GM20431 (cell line): Measurements from ENCODE around the gene TXNRD2.
"Not testable (repeated sequence)": the region's sequence is repeated elsewhere in the genome, so short reads cannot be mapped to it uniquely, and the experiment has no call there.

Experiments
- in situ Hi-C: fragments of 300-500 bp; cut with MseI, MboI; formaldehyde crosslinking; loops from one replicate; pipeline ENCODE4 v1.15.0; 2020; ENCODE audit warnings: low sequenced_read_pairs; ENCODE audit not compliant: unreplicated experiment

Gene TXNRD2

GRCh38 chr22:19911540-19912270, 29.9 kb downstream of the TXNRD2 start:
- in situ Hi-C loops = loop anchor here (5.0 kb wide), 1 partner anchor 179 kb away; no protein-coding TSS in a partner anchor

- in situ Hi-C loops = loop anchor here (5.0 kb wide), 1 partner anchor 178 kb away; no protein-coding TSS in a partner anchor
Measured at GRCh38 chr22:19910180-19910744, 31.4 kb downstream of the TXNRD2 start.

GRCh38 chr22:19909350-19910179, 32.1 kb downstream of the TXNRD2 start:
- in situ Hi-C loops = loop anchor here (5.0 kb wide), 1 partner anchor 177 kb away; no protein-coding TSS in a partner anchor

- in situ Hi-C loops = not testable (repeated sequence)
Measured at GRCh38 chr22:19907902-19908301, 33.7 kb downstream of the TXNRD2 start.

- in situ Hi-C loops = not testable (repeated sequence)
Measured at GRCh38 chr22:19906864-19907263, 34.8 kb downstream of the TXNRD2 start.

GRCh38 chr22:19905347-19906276, 36.0 kb downstream of the TXNRD2 start:
- in situ Hi-C loops = no loop called here

GRCh38 chr22:19904935-19905334, 36.7 kb downstream of the TXNRD2 start:
- in situ Hi-C loops = no loop called here

- in situ Hi-C loops = no loop called here
Measured at GRCh38 chr22:19904174-19904856, 37.3 kb downstream of the TXNRD2 start.

GRCh38 chr22:19903513-19903912, 38.1 kb downstream of the TXNRD2 start:
- in situ Hi-C loops = no loop called here

GRCh38 chr22:19903031-19903430, 38.6 kb downstream of the TXNRD2 start:
- in situ Hi-C loops = no loop called here

- in situ Hi-C loops = no loop called here
Measured at GRCh38 chr22:19902245-19902715, 39.3 kb downstream of the TXNRD2 start.

- in situ Hi-C loops = no loop called here
Measured at GRCh38 chr22:19901577-19902244, 39.9 kb downstream of the TXNRD2 start.

- in situ Hi-C loops = no loop called here
Measured at GRCh38 chr22:19900707-19901436, 40.7 kb downstream of the TXNRD2 start.

- in situ Hi-C loops = no loop called here
Measured at GRCh38 chr22:19898831-19899567, 42.6 kb downstream of the TXNRD2 start.

- in situ Hi-C loops = no loop called here
Measured at GRCh38 chr22:19898145-19898544, 43.5 kb downstream of the TXNRD2 start.

GRCh38 chr22:19897726-19898125, 43.9 kb downstream of the TXNRD2 start:
- in situ Hi-C loops = no loop called here

GRCh38 chr22:19896665-19897355, 44.8 kb downstream of the TXNRD2 start:
- in situ Hi-C loops = no loop called here
